NCI-H2227 (cell line): ENCODE results near the gene PLK5.
"Not testable (repeated sequence)": the region's sequence is repeated elsewhere in the genome, so short reads cannot be mapped to it uniquely, and the experiment has no call there.

ENCODE experiments used
- DNase-seq: peaks from one replicate; lab custom pipeline; 2025; ENCODE audit not compliant: unreplicated experiment; lab: John Stamatoyannopoulos, UW

Gene PLK5

GRCh38 chr19:1507763-1508506 lies 15.9 kb upstream of the PLK5 start:
- peak; percentile 94 for DNase-seq

DNA sequence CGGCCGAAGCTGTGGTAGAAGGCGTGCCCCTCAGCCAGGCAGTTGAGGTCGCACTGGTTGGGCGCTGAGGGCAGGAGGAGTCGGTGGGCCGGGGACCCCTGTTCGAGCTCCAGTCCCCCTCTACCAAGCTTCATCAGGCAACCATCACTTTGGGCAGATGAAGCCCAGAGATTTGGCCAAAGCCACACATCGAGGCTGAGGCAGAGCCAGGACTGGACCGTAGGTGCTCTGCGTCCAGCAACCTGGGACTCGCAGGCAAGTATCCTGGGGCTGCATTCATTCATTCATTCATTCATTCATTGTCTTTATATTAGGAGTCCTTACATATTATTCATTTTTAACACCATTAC lies 15.4 kb upstream of the PLK5 start:
- DNase-seq = no peak

GRCh38 chr19:1509602-1510441 lies 14.1 kb upstream of the PLK5 start:
- no peak for DNase-seq

- no peak for DNase-seq
Measured at GRCh38 chr19:1510442-1510806, 13.5 kb upstream of the PLK5 start.

- DNase-seq = no peak
Measured at GRCh38 chr19:1510807-1511206, 13.1 kb upstream of the PLK5 start.

GRCh38 chr19:1511318-1512317 lies 12.3 kb upstream of the PLK5 start:
- DNase-seq = no peak

GRCh38 chr19:1512671-1513498 lies 11.0 kb upstream of the PLK5 start, which contains the start of gene ADAMTSL5:
ADAMTSL5 (minus strand) TSS chr19:1513019; CDS start chr19:1510943, 2,076 bp downstream.
- no peak for DNase-seq

- DNase-seq = peak; percentile 29
Measured at GRCh38 chr19:1513499-1514294, 10.2 kb upstream of the PLK5 start.

- no peak for DNase-seq
Measured at GRCh38 chr19:1514295-1514661, 9.6 kb upstream of the PLK5 start.

DNA sequence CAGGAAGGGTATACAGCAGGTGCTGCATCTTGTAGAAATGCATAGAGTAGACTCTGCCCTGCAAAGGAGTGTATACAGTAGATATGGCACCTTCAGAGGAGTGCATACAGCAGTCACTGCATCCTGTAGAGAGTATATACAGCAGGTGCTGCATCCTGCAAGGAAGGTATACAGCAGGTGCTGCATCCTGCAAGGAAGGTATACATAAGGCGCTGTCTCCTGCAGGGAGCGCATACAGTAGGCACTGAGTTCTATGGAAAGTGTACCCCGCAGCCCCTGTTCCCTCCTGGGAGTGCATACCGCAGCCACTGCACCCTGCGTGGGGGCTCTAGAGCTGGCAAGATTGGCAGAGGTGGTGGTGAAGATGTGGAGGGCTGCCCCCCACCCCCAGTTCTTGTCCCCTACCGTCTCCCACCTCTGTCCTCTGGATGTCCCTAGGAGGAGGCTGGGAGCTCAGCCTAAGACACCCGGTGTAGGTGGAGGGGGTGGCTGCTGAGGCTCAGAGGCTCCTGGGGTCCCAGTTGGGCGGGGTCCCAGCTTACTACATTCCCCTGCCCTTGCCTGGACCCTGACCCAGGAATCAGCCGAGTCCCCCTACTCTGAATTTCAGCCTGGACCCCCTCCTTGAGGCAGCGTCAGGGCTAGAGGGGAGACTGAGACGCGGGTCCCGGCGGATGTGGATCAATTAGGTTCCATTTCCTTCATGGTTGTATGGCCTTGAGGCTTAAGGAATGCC lies 8.7 kb upstream of the PLK5 start:
- DNase-seq = no peak

DNA sequence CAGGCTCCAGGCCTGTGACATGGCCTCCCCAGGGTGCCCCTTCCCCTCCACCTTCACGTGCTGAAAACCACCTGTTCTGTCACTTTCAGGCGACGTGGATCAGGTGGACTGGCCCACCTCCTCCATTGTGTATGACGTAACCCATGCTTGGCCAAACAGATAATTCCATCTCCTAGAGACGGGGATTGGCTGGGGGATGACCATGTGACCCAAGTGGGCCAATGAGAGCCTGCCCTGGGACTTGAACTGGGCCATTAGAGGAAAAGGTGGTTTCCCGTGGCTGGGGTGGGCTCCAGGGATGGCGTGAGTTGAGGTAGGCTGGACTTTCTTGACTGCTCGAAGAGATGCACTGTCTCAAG lies 7.5 kb upstream of the PLK5 start:
- no peak for DNase-seq

DNA sequence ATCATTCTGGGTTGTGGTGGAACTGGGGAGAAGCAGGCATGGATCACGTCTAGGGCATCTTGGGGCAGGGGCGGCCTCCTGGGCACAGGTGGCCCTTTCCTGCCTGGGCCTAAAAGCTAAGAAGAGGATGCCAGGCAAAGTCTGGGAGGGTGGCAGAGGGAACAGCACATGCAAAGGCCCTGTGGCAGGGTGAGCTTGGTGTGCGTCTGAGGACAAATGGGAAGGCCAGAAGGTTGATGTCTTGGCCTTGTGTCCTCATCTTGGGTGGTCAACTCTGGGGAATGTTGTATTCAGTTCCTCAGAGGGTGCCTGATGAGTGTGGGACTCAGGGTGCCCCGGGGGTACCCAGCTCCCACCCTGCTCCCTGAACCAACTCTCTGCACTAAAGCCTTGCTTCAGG lies 5.4 kb upstream of the PLK5 start:
- DNase-seq = no peak

DNA sequence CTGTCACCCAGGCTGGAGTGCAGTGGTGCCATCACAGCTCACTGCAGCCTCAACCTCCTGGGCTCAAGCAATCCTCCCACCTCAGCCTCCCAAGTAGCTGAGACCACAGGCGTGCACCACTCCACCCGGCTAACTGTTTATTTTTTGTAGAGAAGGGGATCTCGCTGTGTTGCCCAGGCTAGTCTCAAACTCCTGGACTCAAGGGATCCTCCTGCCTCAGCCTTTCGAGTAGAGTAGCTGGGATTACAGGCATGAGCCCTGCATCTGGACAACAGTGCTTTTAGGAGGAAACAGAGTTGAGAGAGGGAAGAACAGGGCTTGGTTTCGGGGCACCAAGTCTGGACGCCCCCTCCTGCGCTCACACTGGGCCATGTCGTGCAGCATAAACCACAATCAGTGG lies 4.1 kb upstream of the PLK5 start:
- DNase-seq = not testable (repeated sequence)

- no peak for DNase-seq
Measured at GRCh38 chr19:1520203-1520780, 3.6 kb upstream of the PLK5 start.

GRCh38 chr19:1521636-1522035 lies 2.2 kb upstream of the PLK5 start:
- DNase-seq = no peak

DNA sequence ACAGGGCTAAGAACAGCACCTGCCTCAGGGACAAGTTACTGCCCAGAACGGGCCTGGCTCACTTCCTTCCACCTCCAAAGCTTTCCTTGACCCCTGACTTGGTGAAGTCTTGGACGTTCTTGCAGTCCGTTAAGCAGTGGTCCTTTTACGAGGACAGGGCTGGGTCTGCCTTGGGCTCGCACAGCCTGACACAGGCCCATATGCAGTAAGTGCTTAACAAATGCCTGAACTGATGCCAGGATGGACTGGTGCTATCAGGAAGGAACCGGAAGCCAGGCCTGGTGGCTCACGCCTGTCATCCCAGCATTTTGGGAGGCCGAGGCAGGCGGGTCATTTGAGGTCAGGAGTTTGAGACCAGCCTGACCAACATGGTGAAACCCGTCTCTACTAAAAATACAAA lies 1.8 kb upstream of the PLK5 start:
- DNase-seq = no peak

DNA sequence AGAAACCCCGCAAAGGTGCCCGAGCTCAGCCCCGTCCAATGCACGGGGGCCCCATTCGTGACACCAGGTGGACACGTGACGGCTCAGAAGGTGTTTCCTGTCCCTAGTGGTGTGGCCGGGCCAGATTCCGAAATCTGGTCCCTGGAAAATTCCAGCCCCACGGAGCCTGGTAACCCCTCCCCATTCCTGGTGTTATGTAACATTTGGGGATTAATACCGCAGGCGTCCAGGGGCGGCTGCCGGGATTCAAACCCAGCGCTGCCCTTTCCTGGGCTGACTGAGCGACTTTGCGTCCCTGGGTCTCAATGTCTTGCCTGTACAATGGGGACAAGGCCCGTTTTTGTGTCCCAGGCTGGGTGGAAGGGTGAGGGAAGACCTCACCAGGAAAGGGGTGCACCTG lies 1.0 kb upstream of the PLK5 start:
- DNase-seq = no peak

DNA sequence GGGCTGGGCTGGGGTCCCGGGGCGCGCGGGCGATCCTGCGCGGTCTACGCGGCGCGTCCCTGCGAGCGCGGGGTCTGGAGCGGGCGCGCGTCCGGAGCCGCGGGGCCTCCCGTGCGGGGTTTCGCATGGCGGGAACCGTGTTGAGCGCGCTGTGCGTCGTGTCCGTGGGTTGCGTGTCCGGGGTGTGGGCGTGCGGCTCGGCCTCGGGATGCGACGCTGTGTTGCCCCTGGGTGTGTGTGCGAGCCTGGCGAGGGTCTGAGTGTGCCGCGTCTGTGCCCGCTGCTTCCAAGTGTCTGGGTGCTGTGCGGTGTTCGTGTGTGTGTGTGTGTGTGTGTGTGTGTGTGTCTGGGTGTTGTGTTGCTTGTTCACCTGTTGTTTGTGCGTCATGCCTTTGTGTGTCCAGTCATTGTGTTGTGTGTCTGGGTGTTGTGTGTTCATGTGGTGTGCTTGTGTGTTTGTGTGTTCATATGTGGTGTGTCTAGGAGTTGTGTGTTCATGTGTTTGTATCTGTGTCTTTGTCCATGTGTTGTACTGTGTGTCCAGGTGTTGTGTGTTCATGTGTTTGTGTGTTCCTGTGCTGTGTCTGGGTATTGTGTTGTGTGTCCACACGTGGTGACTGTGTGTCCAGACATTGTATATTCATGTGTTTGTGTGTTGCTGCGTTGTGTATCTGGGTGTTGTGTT lies 552 bp downstream of the PLK5 start:
- DNase-seq = no peak
